Mucosa of stomach (tissue), 1 donor: ENCODE data around the gene TOP2A.

Source experiments
- H3K27me3 ChIP-seq: one replicate; pipeline ENCODE4 v1.7.0; 2013; ENCODE audit warnings: mild to moderate bottlenecking, low read length; ENCODE audit not compliant: control insufficient read depth, insufficient read depth
- H3K36me3 ChIP-seq: one replicate; pipeline ENCODE4 v1.7.0; 2013; ENCODE audit warnings: low read length; ENCODE audit not compliant: control insufficient read depth, insufficient read depth
- H3K4me1 ChIP-seq: one replicate; pipeline ENCODE4 v1.7.0; 2013; ENCODE audit warnings: mild to moderate bottlenecking, low read length; ENCODE audit not compliant: control insufficient read depth, insufficient read depth
- H3K4me3 ChIP-seq: one replicate; pipeline ENCODE4 v1.7.0; 2013; ENCODE audit warnings: low read length
- H3K9ac ChIP-seq: one replicate; pipeline ENCODE4 v1.7.0; 2013; ENCODE audit warnings: mild to moderate bottlenecking, low read length, moderate library complexity
- H3K9me3 ChIP-seq: one replicate; pipeline ENCODE4 v1.7.0; 2013; ENCODE audit warnings: mild to moderate bottlenecking, low read length, moderate library complexity; ENCODE audit not compliant: control insufficient read depth
- donor health status: Pancreatic carcinoma.

TOP2A gene

GRCh38 chr17:40341808-40342503, 75.7 kb downstream of the TOP2A start:
- Histone ChIP-seq H3K4me1 (peaks cover 54% of the 10 kb centered on the region), H3K36me3 (no peaks in the 10 kb centered on the region), H3K4me3 (peak overlapping the region; percentile 71), H3K9ac (peak overlapping the region; percentile 93), H3K9me3 (no peaks in the 10 kb centered on the region), H3K27me3 (no peaks in the 10 kb centered on the region)

- Histone ChIP-seq H3K4me3 (peak overlapping the region; percentile 57), H3K36me3 (no peaks in the 10 kb centered on the region), H3K4me1 (peaks cover 46% of the 10 kb centered on the region), H3K9me3 (no peaks in the 10 kb centered on the region), H3K9ac (peak overlapping the region; percentile 93), H3K27me3 (no peaks in the 10 kb centered on the region)
These were observed 76.6 kb downstream of the TOP2A start for GRCh38 chr17:40340880-40341807.

GRCh38 chr17:40340327-40340726, 77.4 kb downstream of the TOP2A start:
- H3K4me3 ChIP-seq, result peak overlapping the region; percentile 5

GRCh38 chr17:40338941-40339649, 78.6 kb downstream of the TOP2A start:
- peaks cover 46% of the 10 kb centered on the region for H3K4me1 ChIP-seq
- H3K9ac ChIP-seq, result no peak overlapping the region
- H3K36me3 ChIP-seq, result no peaks in the 10 kb centered on the region
- no peaks in the 10 kb centered on the region for H3K9me3 ChIP-seq
- H3K4me3 ChIP-seq, result no peak overlapping the region
- no peaks in the 10 kb centered on the region for H3K27me3 ChIP-seq

More at GRCh38 chr17:40340327-40340726, 77.4 kb downstream of the TOP2A start:
- Histone ChIP-seq H3K9ac (no peak overlapping the region), H3K9me3 (no peaks in the 10 kb centered on the region), H3K27me3 (no peaks in the 10 kb centered on the region), H3K36me3 (no peaks in the 10 kb centered on the region), H3K4me1 (peaks cover 46% of the 10 kb centered on the region)
